ENCODE measurements around the gene ARHGAP33. TPM values are rescaled to one million over a fixed set of nuclear protein-coding genes. Genes with fewer than 3 reads are reported as not detected.
"Not testable (repeated sequence)": the region's sequence is repeated elsewhere in the genome, so short reads cannot be mapped to it uniquely, and the experiment has no call there.

The ARHGAP33 gene
- total and polyA plus RNA-seq, 4 donors, result 3.1 to 16.6 (median 12.2) TPM

DNA sequence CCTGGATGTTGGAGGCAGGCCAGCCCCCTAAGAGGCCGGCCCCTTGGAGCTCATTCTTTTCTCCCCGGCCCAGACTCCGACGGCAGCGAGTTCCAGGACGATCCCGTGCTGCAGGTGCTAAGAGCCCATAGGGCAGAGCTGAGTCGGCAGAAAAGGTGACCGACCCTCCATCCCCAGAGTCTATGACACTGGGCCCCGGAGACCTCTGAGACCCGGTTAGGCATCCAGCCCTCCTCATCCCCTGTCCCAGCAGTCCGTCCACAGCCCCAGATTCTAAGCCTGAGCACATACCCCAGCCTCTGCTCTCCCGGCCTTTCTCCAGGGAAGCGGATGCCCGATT, 7.3 kb upstream of the ARHGAP33 start:
- DNase-seq, result no peak
- no peaks in the 10 kb centered on the region for H3K27me3 ChIP-seq (ENCODE audit: control insufficient read depth in 3 of 3, insufficient read depth in 3 of 3, low read length in 2 of 3)
- no peak for ATAC-seq (ENCODE audit: insufficient read depth, low FRiP score)
- no peaks in the 10 kb centered on the region for H3K9me3 ChIP-seq (ENCODE audit: control insufficient read depth in 4 of 4, insufficient read depth in 3 of 4, low read length in 3 of 4)
- H3K9ac ChIP-seq (ENCODE audit: insufficient read depth in 1 of 2, low read length in 2 of 2), result no peak overlapping the region
- H3K36me3 ChIP-seq (ENCODE audit: control insufficient read depth in 4 of 4, insufficient read depth in 4 of 4, low read length in 4 of 4), result peaks cover 0 to 22% (median 5%) of the 10 kb centered on the region in 4 donors
- no peak overlapping the region for H3K27ac ChIP-seq (ENCODE audit: low read depth in 1 of 2, low read length in 1 of 2)
- 73 to 75% methylated on average over 15 of the region's 15 CpGs for WGBS, 2 donors
- peaks cover 0 to 2% (median 0%) of the 10 kb centered on the region in 5 donors for H3K4me1 ChIP-seq (ENCODE audit: control insufficient read depth in 5 of 5, insufficient read depth in 5 of 5, low read length in 5 of 5)
- no peak for TF ChIP-seq CTCF (IDR thresholded peaks at IDR 0.05; ENCODE audit: control extremely low read depth, extremely low read depth)
- H3K4me3 ChIP-seq, result no peak overlapping the region

DNA sequence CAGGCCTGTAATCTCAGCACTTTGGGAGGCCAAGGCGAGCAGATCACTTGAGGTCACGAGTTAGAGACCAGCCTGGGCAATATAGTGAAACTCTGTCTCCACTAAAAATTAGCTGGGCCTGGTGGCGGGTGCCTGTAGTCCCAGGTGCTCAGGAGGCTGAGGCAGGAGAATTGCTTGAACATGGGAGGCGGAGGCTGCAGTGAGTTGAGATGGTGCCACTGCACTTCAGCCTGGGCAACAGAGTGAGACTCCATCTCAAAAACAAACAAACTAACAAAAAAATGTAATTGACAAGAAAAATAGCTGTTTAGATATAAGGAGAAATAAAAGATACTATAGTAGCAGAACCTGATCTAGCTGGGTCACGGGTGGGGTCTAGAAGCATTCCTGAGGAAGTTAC, 3.0 kb upstream of the ARHGAP33 start:
- H3K9ac ChIP-seq (ENCODE audit: insufficient read depth in 1 of 2, low read length in 2 of 2); H3K27ac ChIP-seq (ENCODE audit: low read depth in 1 of 2, low read length in 1 of 2); H3K4me3 ChIP-seq; ATAC-seq (ENCODE audit: insufficient read depth, low FRiP score); H3K36me3 ChIP-seq (ENCODE audit: control insufficient read depth in 4 of 4, insufficient read depth in 4 of 4, low read length in 4 of 4); H3K9me3 ChIP-seq (ENCODE audit: control insufficient read depth in 4 of 4, insufficient read depth in 3 of 4, low read length in 3 of 4); H3K27me3 ChIP-seq (ENCODE audit: control insufficient read depth in 3 of 3, insufficient read depth in 3 of 3, low read length in 2 of 3); DNase-seq: not testable (repeated sequence)
- H3K4me1 ChIP-seq (ENCODE audit: control insufficient read depth in 5 of 5, insufficient read depth in 5 of 5, low read length in 5 of 5), result peaks cover 0 to 19% (median 6%) of the 10 kb centered on the region in 5 donors
- 94 to 97% methylated on average over 5 of the region's 5 CpGs for WGBS, 2 donors

GRCh38 chr19:35773020-35773806, 2.2 kb upstream of the ARHGAP33 start:
- no peaks in the 10 kb centered on the region for H3K27me3 ChIP-seq (ENCODE audit: control insufficient read depth in 3 of 3, insufficient read depth in 3 of 3, low read length in 2 of 3)
- no peak overlapping the region for H3K4me3 ChIP-seq
- WGBS, 2 donors, result 58 to 67% methylated on average over 9 of the region's 9 CpGs
- no peak overlapping the region for H3K27ac ChIP-seq (ENCODE audit: low read depth in 1 of 2, low read length in 1 of 2)
- no peaks in the 10 kb centered on the region for H3K9me3 ChIP-seq (ENCODE audit: control insufficient read depth in 4 of 4, insufficient read depth in 3 of 4, low read length in 3 of 4)
- no peak overlapping the region for H3K9ac ChIP-seq (ENCODE audit: insufficient read depth in 1 of 2, low read length in 2 of 2)
- TF ChIP-seq CTCF (IDR thresholded peaks at IDR 0.05; ENCODE audit: control extremely low read depth, extremely low read depth), result no peak
- peak in 2 of 3 donors; percentile 65 to 73 for DNase-seq
- H3K36me3 ChIP-seq (ENCODE audit: control insufficient read depth in 4 of 4, insufficient read depth in 4 of 4, low read length in 4 of 4), result peaks cover 0 to 8% (median 3%) of the 10 kb centered on the region in 4 donors
- peaks cover 0 to 20% (median 6%) of the 10 kb centered on the region in 5 donors for H3K4me1 ChIP-seq (ENCODE audit: control insufficient read depth in 5 of 5, insufficient read depth in 5 of 5, low read length in 5 of 5)
- ATAC-seq (ENCODE audit: insufficient read depth, low FRiP score), result no peak

- no peak for TF ChIP-seq CTCF (IDR thresholded peaks at IDR 0.05; ENCODE audit: control extremely low read depth, extremely low read depth)
- H3K4me1 ChIP-seq (ENCODE audit: control insufficient read depth in 5 of 5, insufficient read depth in 5 of 5, low read length in 5 of 5), result peaks cover 0 to 20% (median 6%) of the 10 kb centered on the region in 5 donors
- H3K27me3 ChIP-seq (ENCODE audit: control insufficient read depth in 3 of 3, insufficient read depth in 3 of 3, low read length in 2 of 3), result no peaks in the 10 kb centered on the region
- no peak overlapping the region for H3K27ac ChIP-seq (ENCODE audit: low read depth in 1 of 2, low read length in 1 of 2)
- no peaks in the 10 kb centered on the region for H3K9me3 ChIP-seq (ENCODE audit: control insufficient read depth in 4 of 4, insufficient read depth in 3 of 4, low read length in 3 of 4)
- no peak overlapping the region for H3K9ac ChIP-seq (ENCODE audit: insufficient read depth in 1 of 2, low read length in 2 of 2)
- ATAC-seq (ENCODE audit: insufficient read depth, low FRiP score) (no peak), DNase-seq (no peak)
- peaks cover 0 to 12% (median 3%) of the 10 kb centered on the region in 4 donors for H3K36me3 ChIP-seq (ENCODE audit: control insufficient read depth in 4 of 4, insufficient read depth in 4 of 4, low read length in 4 of 4)
- no peak overlapping the region for H3K4me3 ChIP-seq
- 43 to 58% methylated on average over 16 of the region's 16 CpGs for WGBS, 2 donors
These were observed 904 bp upstream of the ARHGAP33 start for GRCh38 chr19:35774274-35775045.

All from lung (tissue), 12 donors.